ENCODE data around the gene NT5C3A.

NT5C3A gene

DNA sequence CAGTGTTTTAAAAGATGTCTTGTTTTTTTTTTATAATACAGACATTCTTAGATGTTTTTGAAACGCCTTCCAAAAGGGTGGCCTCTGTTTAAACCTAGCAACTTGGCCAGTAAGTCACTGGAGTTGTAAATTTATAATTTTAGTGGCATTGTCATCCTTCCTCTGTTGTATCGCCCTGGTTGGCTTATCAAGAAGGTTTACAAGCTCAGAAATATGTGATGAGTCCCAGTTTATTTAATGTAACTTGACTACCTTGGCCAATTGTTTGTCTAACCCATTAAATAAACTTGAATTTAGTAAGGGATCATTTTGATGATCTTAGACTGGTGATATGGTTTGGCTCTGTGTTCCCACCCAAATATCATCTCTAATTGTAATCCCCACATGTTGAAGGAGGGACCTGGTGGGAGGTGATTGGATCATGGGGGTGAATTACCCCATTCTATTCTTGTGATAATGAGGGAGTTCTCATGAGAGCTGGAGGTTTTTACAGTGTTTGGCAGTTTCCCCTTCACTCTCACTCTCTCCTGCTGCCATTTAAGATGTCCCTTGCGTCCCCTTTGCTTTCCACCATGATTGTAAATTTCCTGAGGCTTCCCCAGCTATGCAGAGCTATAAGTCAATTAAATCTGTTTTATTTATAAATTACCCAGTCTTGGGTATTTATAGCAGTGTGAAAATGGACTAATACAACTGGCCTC is 13.4 kb upstream of the NT5C3A start:
- no peak for DNase-seq

GRCh38 chr7:33073243-33073642 is 10.7 kb upstream of the NT5C3A start:
- no peak for DNase-seq

DNA sequence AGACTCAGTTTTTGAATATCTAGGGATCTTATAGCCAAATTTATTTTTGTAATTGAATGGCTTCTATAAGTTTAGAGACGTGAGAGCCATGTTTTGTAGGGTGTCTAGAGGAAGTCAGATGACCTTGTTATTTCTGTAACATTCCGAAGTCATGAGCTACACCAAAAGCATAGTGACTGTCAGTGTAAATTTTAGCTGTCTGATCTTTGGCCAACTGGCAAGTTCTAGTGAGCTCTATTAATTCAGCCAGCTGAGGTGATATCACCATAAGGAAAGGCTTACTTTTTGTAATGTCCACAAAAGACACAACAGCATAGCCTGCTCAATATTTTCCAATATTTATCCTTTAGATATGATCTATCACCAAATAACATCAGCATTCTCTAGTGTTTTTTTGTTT is 9.9 kb upstream of the NT5C3A start:
- DNase-seq, result no peak

GRCh38 chr7:33070831-33071230 is 8.3 kb upstream of the NT5C3A start:
- no peak for DNase-seq

- no peak for DNase-seq
Observed at GRCh38 chr7:33070277-33070676, 7.7 kb upstream of the NT5C3A start.

GRCh38 chr7:33067921-33068320 is 5.3 kb upstream of the NT5C3A start:
- DNase-seq, result no peak

DNA sequence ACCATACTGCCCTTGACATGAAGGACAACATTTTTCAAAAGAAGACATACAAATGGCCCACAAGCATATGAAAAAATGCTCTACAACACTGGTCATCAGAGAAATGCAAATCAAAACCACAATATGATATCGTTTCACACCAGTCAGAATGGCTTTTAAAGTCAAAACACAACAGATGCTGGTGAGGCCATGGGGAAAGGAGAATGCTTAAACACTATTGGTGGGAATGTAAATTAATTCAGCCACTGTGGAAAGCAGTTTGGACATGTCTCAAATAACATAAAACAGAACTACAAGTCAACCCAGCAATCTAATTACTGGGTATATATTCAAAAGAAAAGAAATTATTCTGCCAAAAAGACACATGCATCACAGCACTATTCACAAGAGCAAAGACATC is 4.2 kb upstream of the NT5C3A start:
- no peak for DNase-seq

DNA sequence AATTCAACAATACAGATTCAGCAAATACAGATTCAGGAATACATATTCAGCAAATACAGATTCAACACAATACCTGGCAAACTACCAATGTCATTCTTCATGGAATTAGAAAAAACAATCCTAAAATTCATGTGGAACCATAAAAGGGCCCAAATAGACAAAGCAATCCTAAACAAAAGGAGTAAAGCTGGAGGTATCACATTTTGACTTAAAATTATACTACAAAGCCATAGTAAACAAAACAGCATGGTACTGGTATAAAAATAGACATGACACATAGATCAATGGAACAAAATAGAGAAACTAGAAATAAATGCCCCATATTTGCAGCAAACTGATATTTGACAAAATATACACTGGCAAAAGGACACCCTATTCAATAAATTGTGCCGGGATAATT is 3.4 kb upstream of the NT5C3A start:
- DNase-seq, result no peak

DNA sequence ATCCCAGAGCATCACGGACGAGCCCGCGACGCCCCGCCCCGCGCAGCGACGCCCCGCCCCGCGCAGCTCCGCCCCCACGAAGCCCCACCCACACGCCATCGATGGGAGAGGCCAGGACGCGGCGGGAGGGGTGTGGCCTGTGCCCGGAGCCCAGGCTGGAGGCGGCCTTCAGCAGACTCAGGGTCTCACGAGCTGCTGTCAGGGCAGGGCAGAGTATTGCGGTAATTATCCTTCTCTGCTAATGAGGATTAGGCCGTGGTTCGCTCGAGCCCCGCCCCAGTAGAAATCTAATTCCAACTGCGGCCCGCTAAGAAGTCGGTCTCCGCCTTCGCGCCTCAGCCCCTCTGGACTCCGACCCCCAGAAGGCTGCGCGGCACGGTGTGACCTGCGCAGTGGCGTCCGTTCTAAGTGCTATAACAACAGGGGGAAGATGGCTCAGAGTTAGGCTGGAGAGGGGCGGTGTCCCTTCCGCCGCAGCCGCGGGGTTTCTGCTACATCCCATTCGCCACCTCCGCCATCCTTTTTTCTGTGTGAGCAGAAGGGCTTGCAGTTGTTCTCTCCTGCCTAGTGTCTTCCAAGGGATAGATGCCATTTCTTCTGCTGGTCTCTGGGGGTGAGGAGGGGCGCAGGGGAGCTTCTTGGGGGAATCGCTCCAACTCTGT is 337 bp upstream of the NT5C3A start:
- peak; percentile 82 to 98 (median 89) for DNase-seq

DNA sequence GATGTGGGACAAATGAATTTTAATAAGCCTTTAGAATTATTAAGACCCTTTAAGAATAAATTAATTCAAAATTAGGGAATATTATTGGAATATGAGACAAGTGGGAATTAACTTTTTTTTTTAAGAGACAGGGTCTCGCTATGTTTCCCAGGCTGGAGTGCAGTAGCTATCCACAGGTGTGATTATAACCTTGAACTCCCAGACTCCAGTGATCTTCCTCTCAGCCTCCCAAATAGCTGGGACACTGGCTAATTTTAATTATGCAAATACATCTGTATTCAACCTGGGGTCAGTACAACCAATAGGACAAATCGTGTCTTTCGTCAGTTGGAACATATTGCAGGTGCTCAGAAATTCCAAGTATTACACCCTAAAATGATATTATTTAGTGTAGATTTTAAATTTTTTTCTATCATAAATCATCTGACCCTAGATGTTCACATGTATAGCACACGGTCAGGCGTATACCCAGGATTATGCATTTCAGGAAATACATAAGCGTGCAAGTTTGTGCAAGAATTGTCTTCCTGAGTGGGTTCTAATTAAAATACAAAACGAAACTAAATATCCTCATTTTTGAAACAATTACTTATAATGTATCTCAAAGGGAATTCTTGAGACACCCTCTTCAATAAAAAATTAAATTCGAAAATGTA is 1.2 kb downstream of the NT5C3A start:
- DNase-seq, result no peak

DNA sequence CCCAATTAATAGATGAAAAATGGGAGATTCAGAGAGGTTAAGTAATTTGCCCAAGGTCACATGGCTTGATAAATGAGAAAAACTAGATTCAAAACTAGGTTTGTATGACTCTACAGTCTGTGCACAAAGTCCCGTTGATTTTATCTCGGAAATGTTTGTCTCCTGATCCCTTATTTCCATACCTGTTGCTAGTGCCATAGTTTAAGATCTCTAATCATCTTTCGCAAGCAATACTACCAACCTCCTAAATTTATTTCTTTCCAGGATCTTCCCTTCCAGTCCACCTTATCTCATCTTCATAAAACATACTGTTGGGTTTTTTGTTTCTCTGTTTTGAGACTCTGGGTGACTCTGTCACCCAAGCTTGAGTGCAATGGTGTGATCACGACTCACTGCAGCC is 2.9 kb downstream of the NT5C3A start:
- DNase-seq, result no peak

DNA sequence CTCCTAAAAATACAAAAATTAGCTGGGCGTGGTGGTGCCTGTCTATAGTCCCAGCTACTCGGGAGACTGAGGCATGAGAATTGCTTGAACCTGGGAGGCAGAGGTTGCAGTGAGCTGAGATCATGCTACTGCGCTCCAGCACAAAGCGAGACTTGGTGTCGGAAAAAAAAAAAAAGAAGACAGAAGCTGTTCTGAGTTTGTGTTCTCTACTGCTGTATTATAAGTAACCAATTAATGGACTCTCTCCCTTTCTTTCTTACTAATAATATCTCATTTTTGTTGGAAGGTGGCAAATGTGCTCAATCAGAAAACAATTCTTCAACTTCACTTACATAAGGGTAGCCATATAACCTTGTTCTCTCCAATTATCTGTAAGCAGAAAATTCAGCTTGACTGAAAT is 7.4 kb downstream of the NT5C3A start:
- no peak for DNase-seq

- DNase-seq, result peak in 1 of 5 experiments; percentile 46
Observed at GRCh38 chr7:33054261-33054964, 8.2 kb downstream of the NT5C3A start.

- no peak for DNase-seq
Observed at GRCh38 chr7:33053721-33054120, 8.9 kb downstream of the NT5C3A start.

DNA sequence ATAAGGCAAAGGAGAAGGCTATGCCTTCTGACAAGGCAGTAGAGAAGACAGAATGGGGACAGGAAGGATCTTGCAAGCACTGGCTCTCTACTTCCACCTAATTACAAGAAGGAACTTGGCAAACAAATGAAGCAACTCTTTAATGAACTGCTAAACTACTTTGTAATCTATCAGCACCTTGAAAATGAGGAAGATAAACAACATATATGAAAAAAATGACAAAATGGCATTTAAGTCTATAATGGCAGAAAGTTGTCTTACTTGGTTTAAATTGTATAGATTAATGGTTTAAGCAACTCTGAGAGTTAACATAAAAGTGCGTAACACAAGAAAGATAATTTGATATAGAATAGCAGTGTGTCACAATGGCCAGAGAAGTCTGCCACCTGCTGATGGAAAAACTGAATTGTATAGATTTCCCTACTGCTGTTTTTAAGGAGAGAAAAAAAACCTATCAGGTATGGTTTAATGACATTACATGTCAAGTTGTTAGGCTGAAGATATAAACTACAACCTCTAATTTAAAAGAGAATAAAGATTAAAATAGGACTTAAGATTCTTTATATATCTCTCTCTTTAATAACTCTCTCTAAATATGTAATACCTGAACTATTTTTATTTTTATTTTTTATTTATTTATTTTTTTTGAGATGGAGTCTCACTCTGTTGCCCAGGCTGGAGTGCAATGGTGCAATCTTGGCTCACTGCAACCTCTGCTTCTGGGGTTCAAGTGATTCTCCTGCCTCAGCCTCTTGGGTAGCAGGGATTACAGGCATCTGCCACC is 11.8 kb downstream of the NT5C3A start:
- peak in 2 of 5 experiments; percentile 14 to 58 for DNase-seq

GRCh38 chr7:33048704-33049103 is 13.9 kb downstream of the NT5C3A start:
- DNase-seq, result no peak

- DNase-seq, result no peak
Observed at GRCh38 chr7:33048257-33048656, 14.3 kb downstream of the NT5C3A start.

- no peak for DNase-seq
Observed at GRCh38 chr7:33044986-33045385, 17.6 kb downstream of the NT5C3A start.

DNA sequence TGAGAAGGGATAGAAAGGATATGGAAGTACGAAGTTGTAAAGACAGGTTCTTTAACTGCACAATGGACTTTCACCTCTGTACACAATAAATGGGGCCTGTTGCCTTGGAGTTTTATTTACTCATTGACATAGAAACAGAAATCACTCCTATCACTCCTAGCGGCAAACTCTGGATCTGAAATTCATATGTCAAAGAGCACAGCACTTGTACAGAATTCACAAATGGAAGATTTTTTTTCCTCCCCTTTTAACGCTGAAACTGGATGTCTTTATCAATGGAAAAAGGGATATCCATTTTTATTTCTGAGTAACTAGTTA is 18.2 kb downstream of the NT5C3A start:
- DNase-seq, result no peak

GRCh38 chr7:33043501-33044400 is 18.8 kb downstream of the NT5C3A start:
- DNase-seq, result no peak

DNA sequence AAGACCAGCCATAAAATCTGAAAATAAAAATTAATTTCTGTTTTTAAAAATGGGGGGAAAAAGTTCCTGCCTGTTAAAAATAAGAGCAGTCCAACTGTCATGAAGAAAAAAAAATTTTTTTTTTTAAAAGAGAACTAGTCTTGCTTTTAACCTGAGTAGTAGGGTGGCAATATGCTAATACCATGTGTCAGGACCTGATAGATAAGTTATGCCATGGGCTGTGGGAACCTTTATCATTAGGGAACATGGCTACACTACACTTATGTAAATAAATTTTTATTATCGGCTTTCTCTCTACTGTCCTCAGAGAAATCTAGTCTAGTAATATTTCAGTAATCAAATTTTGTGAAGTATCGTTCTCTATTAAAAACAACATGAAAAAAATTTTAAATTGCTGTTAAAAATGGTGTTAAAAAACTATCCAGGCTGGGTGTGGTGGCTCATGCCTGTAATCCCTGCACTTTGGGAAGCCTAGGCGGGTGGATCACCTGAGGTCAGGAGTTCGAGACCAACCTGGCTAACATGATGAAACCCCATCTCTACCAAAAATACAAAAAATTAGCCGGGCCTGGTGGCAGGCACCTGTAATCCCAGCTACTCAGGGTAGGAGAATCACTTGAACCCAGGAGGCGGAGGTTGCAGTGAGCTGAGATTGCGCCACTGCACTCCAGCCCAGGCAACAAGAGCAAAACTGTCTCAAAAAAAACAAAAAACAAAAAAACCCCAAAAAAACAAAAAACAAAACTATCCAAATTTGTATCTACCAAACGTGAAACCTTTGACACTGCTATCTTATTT is 20.7 kb downstream of the NT5C3A start:
- no peak for DNase-seq
